ENCODE measurements around the gene NT5C1A.

Gene NT5C1A

GRCh38 chr1:39655578-39656268, 16.2 kb downstream of the NT5C1A start:
- no peak for DNase-seq (ENCODE audit: extremely low read depth, insufficient read length)
- no peaks in the 10 kb centered on the region for H3K27me3 ChIP-seq (replicated peaks; ENCODE audit: control insufficient read depth, insufficient read depth, low read length)
- H3K4me3 ChIP-seq (replicated peaks; ENCODE audit: low read depth, low read length), result no peak overlapping the region
- H3K36me3 ChIP-seq (ENCODE audit: control insufficient read depth, insufficient read depth, low read length), result no peaks in the 10 kb centered on the region
- TF ChIP-seq, protein P1, sequence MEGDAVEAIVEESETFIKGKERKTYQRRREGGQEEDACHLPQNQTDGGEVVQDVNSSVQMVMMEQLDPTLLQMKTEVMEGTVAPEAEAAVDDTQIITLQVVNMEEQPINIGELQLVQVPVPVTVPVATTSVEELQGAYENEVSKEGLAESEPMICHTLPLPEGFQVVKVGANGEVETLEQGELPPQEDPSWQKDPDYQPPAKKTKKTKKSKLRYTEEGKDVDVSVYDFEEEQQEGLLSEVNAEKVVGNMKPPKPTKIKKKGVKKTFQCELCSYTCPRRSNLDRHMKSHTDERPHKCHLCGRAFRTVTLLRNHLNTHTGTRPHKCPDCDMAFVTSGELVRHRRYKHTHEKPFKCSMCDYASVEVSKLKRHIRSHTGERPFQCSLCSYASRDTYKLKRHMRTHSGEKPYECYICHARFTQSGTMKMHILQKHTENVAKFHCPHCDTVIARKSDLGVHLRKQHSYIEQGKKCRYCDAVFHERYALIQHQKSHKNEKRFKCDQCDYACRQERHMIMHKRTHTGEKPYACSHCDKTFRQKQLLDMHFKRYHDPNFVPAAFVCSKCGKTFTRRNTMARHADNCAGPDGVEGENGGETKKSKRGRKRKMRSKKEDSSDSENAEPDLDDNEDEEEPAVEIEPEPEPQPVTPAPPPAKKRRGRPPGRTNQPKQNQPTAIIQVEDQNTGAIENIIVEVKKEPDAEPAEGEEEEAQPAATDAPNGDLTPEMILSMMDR (IDR thresholded peaks at IDR 0.05; ENCODE audit: insufficient read depth, low read length, poor library complexity, severe bottlenecking), result no peak

DNA sequence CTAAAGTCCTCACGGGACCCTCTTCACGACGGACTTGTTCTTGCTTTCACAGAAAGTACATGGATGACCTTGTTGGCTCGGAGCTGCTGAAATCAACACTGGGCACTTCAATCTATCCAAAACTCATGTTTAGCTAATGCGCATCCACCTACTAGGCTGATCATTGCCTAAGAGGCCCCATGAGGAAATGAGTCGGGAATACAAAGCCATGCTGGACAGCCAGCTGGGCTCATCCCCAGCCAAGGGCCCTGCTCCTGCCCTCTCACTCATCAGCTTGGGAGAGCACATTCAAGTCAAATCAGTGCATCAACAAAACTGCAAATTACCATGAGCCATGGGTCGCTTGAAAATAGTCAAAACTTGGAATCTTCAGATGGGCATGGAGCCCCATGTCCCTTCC, 17.6 kb downstream of the NT5C1A start:
- TF ChIP-seq, protein P1 (IDR thresholded peaks at IDR 0.05; ENCODE audit: insufficient read depth, low read length, poor library complexity, severe bottlenecking), result no peak
- Histone ChIP-seq H3K27me3 (replicated peaks; ENCODE audit: control insufficient read depth, insufficient read depth, low read length) (no peaks in the 10 kb centered on the region), H3K4me3 (replicated peaks; ENCODE audit: low read depth, low read length) (no peak overlapping the region), H3K36me3 (ENCODE audit: control insufficient read depth, insufficient read depth, low read length) (no peaks in the 10 kb centered on the region)
- no peak for DNase-seq (ENCODE audit: extremely low read depth, insufficient read length)

DNA sequence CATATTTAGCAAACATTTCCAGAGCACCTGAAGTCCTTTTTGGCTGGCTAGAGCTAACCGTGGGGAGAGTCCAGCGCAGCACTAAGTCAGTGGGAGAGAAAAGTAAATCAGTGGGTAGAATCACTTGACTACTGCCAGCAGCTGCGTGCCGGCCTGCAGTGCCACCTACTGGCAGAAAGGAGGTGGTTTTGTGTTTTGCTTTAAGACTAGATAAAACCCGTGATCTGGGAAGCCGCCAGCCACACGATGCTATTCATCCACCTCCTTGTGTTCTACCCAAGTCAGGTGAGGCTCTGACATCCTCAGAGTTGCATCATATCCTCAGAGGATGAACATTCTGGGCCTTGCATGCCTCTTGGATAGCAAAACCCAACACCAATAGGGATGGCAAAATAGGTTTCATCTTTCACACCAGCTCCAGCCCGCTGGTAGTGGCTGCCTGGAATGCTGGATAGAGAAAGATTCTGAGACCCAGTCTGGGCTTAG, 18.3 kb downstream of the NT5C1A start:
- no peaks in the 10 kb centered on the region for H3K36me3 ChIP-seq (ENCODE audit: control insufficient read depth, insufficient read depth, low read length)
- DNase-seq (ENCODE audit: extremely low read depth, insufficient read length), result peak; percentile 42
- H3K4me3 ChIP-seq (replicated peaks; ENCODE audit: low read depth, low read length), result no peak overlapping the region
- TF ChIP-seq, protein P1 (IDR thresholded peaks at IDR 0.05; ENCODE audit: insufficient read depth, low read length, poor library complexity, severe bottlenecking), result peak; percentile 86
- H3K27me3 ChIP-seq (replicated peaks; ENCODE audit: control insufficient read depth, insufficient read depth, low read length), result no peaks in the 10 kb centered on the region

- Histone ChIP-seq H3K27me3 (replicated peaks; ENCODE audit: control insufficient read depth, insufficient read depth, low read length) (no peaks in the 10 kb centered on the region), H3K4me3 (replicated peaks; ENCODE audit: low read depth, low read length) (no peak overlapping the region), H3K36me3 (ENCODE audit: control insufficient read depth, insufficient read depth, low read length) (no peaks in the 10 kb centered on the region)
- TF ChIP-seq, protein P1 (IDR thresholded peaks at IDR 0.05; ENCODE audit: insufficient read depth, low read length, poor library complexity, severe bottlenecking), result no peak
- no peak for DNase-seq (ENCODE audit: extremely low read depth, insufficient read length)
Measured at GRCh38 chr1:39652554-39652953, 19.4 kb downstream of the NT5C1A start.

- H3K27me3 ChIP-seq (replicated peaks; ENCODE audit: control insufficient read depth, insufficient read depth, low read length), result no peaks in the 10 kb centered on the region
- H3K36me3 ChIP-seq (ENCODE audit: control insufficient read depth, insufficient read depth, low read length), result no peaks in the 10 kb centered on the region
- no peak for DNase-seq (ENCODE audit: extremely low read depth, insufficient read length)
- TF ChIP-seq, protein P1 (IDR thresholded peaks at IDR 0.05; ENCODE audit: insufficient read depth, low read length, poor library complexity, severe bottlenecking), result no peak
- H3K4me3 ChIP-seq (replicated peaks; ENCODE audit: low read depth, low read length), result no peak overlapping the region
Measured at GRCh38 chr1:39652105-39652504, 19.8 kb downstream of the NT5C1A start.

Data from GM06990 (cell line).